ENCODE data around the gene TIGD3. TPM values are rescaled to one million over a fixed set of nuclear protein-coding genes. Genes with fewer than 3 reads are reported as not detected.

Gene TIGD3
- total RNA-seq, 1 experiment from 2014 or later: 0.14 TPM

DNA sequence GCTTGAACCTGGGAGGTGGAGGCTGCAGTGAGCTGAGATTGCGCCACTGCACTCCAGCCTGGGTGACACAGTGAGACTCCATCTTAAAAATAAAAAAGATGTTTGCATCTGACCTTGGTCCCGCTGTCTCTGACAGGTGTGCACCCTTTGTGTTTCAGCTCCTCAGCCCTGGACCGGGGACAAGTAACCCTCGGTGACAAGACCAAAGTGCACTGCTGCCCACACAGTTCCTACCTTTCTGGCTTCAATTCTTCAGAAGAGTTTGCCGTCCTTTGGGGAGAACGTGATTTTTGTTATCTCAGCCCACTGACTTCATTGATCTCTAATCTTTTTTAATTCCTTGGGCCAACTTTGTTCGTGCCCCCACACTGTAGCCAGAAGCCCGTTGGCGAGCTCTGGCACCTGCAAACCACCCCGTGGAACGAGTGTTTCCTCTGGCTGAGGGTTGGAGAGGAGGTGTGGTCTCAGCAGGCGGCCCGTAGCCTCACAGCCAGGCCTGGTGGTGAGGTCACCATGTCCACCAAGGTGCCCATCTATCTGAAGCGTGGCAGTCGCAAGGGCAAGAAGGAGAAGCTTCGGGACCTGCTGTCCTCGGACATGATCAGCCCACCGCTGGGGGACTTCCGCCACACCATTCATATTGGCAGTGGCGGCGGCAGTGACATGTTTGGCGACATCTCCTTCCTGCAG lies 34.0 kb upstream of the TIGD3 start:
- ChIA-PET POLR2A (no interaction called here), CTCF (interaction anchor here (0.6 to 13.1 kb wide), 3 partner anchors 9 to 48 kb away, joined by 3 to 335 read pairs (median 273); partner anchors contain the start of gene DPF2)
- BruUV-seq (replicated peaks): no TSS peak
- TF ChIP-seq, protein P1, sequence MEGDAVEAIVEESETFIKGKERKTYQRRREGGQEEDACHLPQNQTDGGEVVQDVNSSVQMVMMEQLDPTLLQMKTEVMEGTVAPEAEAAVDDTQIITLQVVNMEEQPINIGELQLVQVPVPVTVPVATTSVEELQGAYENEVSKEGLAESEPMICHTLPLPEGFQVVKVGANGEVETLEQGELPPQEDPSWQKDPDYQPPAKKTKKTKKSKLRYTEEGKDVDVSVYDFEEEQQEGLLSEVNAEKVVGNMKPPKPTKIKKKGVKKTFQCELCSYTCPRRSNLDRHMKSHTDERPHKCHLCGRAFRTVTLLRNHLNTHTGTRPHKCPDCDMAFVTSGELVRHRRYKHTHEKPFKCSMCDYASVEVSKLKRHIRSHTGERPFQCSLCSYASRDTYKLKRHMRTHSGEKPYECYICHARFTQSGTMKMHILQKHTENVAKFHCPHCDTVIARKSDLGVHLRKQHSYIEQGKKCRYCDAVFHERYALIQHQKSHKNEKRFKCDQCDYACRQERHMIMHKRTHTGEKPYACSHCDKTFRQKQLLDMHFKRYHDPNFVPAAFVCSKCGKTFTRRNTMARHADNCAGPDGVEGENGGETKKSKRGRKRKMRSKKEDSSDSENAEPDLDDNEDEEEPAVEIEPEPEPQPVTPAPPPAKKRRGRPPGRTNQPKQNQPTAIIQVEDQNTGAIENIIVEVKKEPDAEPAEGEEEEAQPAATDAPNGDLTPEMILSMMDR (IDR thresholded peaks at IDR 0.05; ENCODE audit: unreplicated experiment): no peak
- H3K9me3 Mint-ChIP-seq (ENCODE audit: unreplicated experiment): no peaks in the 10 kb centered on the region
- H3K4me1 Mint-ChIP-seq (ENCODE audit: insufficient read depth, unreplicated experiment): peaks cover 11% of the 10 kb centered on the region
- intact Hi-C loops (cut with micrococcal nuclease): no loop called here
- no peak overlapping the region for H3K27ac Mint-ChIP-seq (ENCODE audit: low read depth, unreplicated experiment)
- DNase-seq (ENCODE audit: unreplicated experiment): no peak
- no peaks in the 10 kb centered on the region for H3K27me3 Mint-ChIP-seq (ENCODE audit: insufficient read depth, unreplicated experiment)
- peaks cover 48% of the 10 kb centered on the region for H3K36me3 Mint-ChIP-seq (ENCODE audit: insufficient read depth, unreplicated experiment)
- no peak overlapping the region for H3K4me3 Mint-ChIP-seq (ENCODE audit: unreplicated experiment)

- Mint-ChIP-seq H3K27me3 (ENCODE audit: insufficient read depth, unreplicated experiment) (no peaks in the 10 kb centered on the region), H3K27ac (ENCODE audit: low read depth, unreplicated experiment) (no peak overlapping the region), H3K9me3 (ENCODE audit: unreplicated experiment) (no peaks in the 10 kb centered on the region), H3K4me3 (ENCODE audit: unreplicated experiment) (no peak overlapping the region), H3K4me1 (ENCODE audit: insufficient read depth, unreplicated experiment) (peaks cover 9% of the 10 kb centered on the region), H3K36me3 (ENCODE audit: insufficient read depth, unreplicated experiment) (peaks cover 54% of the 10 kb centered on the region)
- DNase-seq (ENCODE audit: unreplicated experiment): no peak
- POLR2A ChIA-PET: no interaction called here
- intact Hi-C loops (cut with micrococcal nuclease): no loop called here
- TF ChIP-seq, protein P1 (IDR thresholded peaks at IDR 0.05; ENCODE audit: unreplicated experiment): no peak
- no TSS peak for BruUV-seq (replicated peaks)
- CTCF ChIA-PET: interaction anchor here (11.1 to 13.1 kb wide), 2 partner anchors 9 to 45 kb away, joined by 273 to 335 read pairs; partner anchors contain the start of gene DPF2
Observed at GRCh38 chr11:65321076-65321475, 33.5 kb upstream of the TIGD3 start.

- no peaks in the 10 kb centered on the region for H3K4me1 Mint-ChIP-seq (ENCODE audit: insufficient read depth, unreplicated experiment)
- peaks cover 54% of the 10 kb centered on the region for H3K36me3 Mint-ChIP-seq (ENCODE audit: insufficient read depth, unreplicated experiment)
- DNase-seq (ENCODE audit: unreplicated experiment): no peak
- TF ChIP-seq, protein P1 (IDR thresholded peaks at IDR 0.05; ENCODE audit: unreplicated experiment): no peak
- no peak overlapping the region for H3K4me3 Mint-ChIP-seq (ENCODE audit: unreplicated experiment)
- intact Hi-C loops (cut with micrococcal nuclease): no loop called here
- H3K9me3 Mint-ChIP-seq (ENCODE audit: unreplicated experiment): no peaks in the 10 kb centered on the region
- CTCF ChIA-PET: interaction anchor here (0.6 to 13.1 kb wide), 3 partner anchors 8 to 48 kb away, joined by 4 to 273 read pairs (median 11); partner anchors contain the start of gene DPF2
- H3K27ac Mint-ChIP-seq (ENCODE audit: low read depth, unreplicated experiment): no peak overlapping the region
- BruUV-seq (replicated peaks): no TSS peak
- POLR2A ChIA-PET: interaction anchor here (1.0 kb wide), 1 partner anchor 9 kb away, joined by 4 read pairs; no protein-coding TSS in a partner anchor
- no peaks in the 10 kb centered on the region for H3K27me3 Mint-ChIP-seq (ENCODE audit: insufficient read depth, unreplicated experiment)
Observed at GRCh38 chr11:65321828-65322485, 32.6 kb upstream of the TIGD3 start.

- Mint-ChIP-seq H3K27me3 (ENCODE audit: insufficient read depth, unreplicated experiment) (no peaks in the 10 kb centered on the region), H3K4me3 (ENCODE audit: unreplicated experiment) (no peak overlapping the region), H3K9me3 (ENCODE audit: unreplicated experiment) (no peaks in the 10 kb centered on the region), H3K36me3 (ENCODE audit: insufficient read depth, unreplicated experiment) (peaks cover 52% of the 10 kb centered on the region), H3K4me1 (ENCODE audit: insufficient read depth, unreplicated experiment) (no peaks in the 10 kb centered on the region), H3K27ac (ENCODE audit: low read depth, unreplicated experiment) (no peak overlapping the region)
- TF ChIP-seq, protein P1 (IDR thresholded peaks at IDR 0.05; ENCODE audit: unreplicated experiment): no peak
- POLR2A ChIA-PET: interaction anchor here (1.1 to 1.4 kb wide), 2 partner anchors 10 to 48 kb away, joined by 3 to 4 read pairs; partner anchors contain the start of gene DPF2
- DNase-seq (ENCODE audit: unreplicated experiment): no peak
- no TSS peak for BruUV-seq (replicated peaks)
- intact Hi-C loops (cut with micrococcal nuclease): no loop called here
- CTCF ChIA-PET: interaction anchor here (1.0 to 2.9 kb wide), 2 partner anchors 12 to 50 kb away, joined by 5 to 11 read pairs; no protein-coding TSS in a partner anchor
Observed at GRCh38 chr11:65323813-65324212, 30.7 kb upstream of the TIGD3 start.
